GM12878 (cell line): ENCODE measurements around the gene FBXO7.

Source experiments
- HDAC2 ChIP-seq: fragments of 200-600 bp; sonication (generic); IDR thresholded peaks from 2 replicates; pipeline ENCODE4 v1.6.1; 2017
- HDAC6 ChIP-seq: fragments of 200-600 bp; sonication (generic); IDR thresholded peaks from one replicate; pipeline ENCODE4 v1.8.0; 2017; ENCODE audit warnings: antibody characterized with exemption; ENCODE audit not compliant: unreplicated experiment
- JUNB ChIP-seq: IDR thresholded peaks from 2 replicates; pipeline ENCODE4 v1.6.1; 2016; ENCODE audit warnings: antibody characterized with exemption, mild to moderate bottlenecking
- NFYA ChIP-seq: IDR thresholded peaks from 2 replicates; pipeline ENCODE4 v1.6.1; 2011; ENCODE audit warnings: low read depth, mild to moderate bottlenecking, low read length, improper control_type of control experiment, borderline replicate concordance
- RAD21 ChIP-seq: IDR thresholded peaks from 2 replicates; pipeline ENCODE4 v1.6.1; 2011; ENCODE audit warnings: mild to moderate bottlenecking, low read depth, low read length, moderate library complexity; ENCODE audit not compliant: insufficient read depth

DNA sequence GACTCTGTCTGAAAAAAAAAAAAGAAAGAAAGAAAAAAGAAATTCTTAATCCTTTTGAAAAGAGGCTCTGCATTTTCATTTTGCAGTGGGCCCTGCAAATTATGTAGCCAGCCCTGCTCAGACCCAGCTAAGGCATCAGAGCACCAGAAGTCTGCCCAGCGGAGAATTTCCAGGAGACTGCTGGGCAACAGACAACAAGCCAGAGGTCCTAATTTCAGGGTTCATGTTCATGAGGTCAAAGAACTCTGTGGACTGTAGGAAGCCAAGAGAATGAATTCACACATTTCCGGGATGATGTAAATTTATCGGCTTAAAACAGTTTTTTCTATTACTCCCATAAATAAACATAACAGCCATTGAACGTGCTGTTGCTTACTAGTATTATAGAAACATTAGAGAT lies 47.7 kb upstream of the FBXO7 start:
- TF ChIP-seq RAD21: no peak
- no peak for TF ChIP-seq HDAC2
- no peak for TF ChIP-seq HDAC6
- no peak for TF ChIP-seq JUNB
- no peak for TF ChIP-seq NFYA
